Mesenchymal stem cell (in vitro differentiated cells and primary cell): ENCODE results near the gene NRARP.

Source experiments
- DNase-seq: peaks from one replicate; pipeline ENCODE4 v3.0.0-alpha.2; 2013
- H2AFZ ChIP-seq: one replicate; pipeline ENCODE4 v1.6.1; 2013; ENCODE audit warnings: low read depth, mild to moderate bottlenecking, control low read depth, inconsistent platforms, low read length, moderate library complexity
- H2AK5ac ChIP-seq: 2 replicates; pipeline ENCODE4 v1.6.1; 2013; ENCODE audit warnings: low read length, moderate library complexity, mild to moderate bottlenecking, inconsistent platforms; ENCODE audit not compliant: severe bottlenecking
- H2BK120ac ChIP-seq: one replicate; pipeline ENCODE4 v1.6.1; 2013; ENCODE audit warnings: low read depth, mild to moderate bottlenecking, inconsistent platforms, low read length, moderate library complexity
- H2BK12ac ChIP-seq, 2 experiments: one replicate each; pipeline ENCODE4 v1.6.1; 2013; ENCODE audit warnings: inconsistent platforms in 2 of 2, low read length in 2 of 2, mild to moderate bottlenecking in 2 of 2, moderate library complexity in 2 of 2, control low read depth in 1 of 2
- H2BK15ac ChIP-seq: one replicate; pipeline ENCODE4 v1.6.1; 2013; ENCODE audit warnings: mild to moderate bottlenecking, low read depth, inconsistent platforms; ENCODE audit not compliant: poor library complexity, severe bottlenecking
- H2BK5ac ChIP-seq: 2 replicates; pipeline ENCODE4 v1.6.1; 2013; ENCODE audit warnings: low read depth, mild to moderate bottlenecking, low read length, control low read depth, inconsistent platforms; ENCODE audit not compliant: poor library complexity, severe bottlenecking
- H3K14ac ChIP-seq, 2 experiments: one replicate each; pipeline ENCODE4 v1.6.1; 2013; ENCODE audit warnings: inconsistent platforms in 2 of 2, low read length in 2 of 2, control low read depth in 1 of 2, mild to moderate bottlenecking in 1 of 2, moderate library complexity in 1 of 2
- H3K18ac ChIP-seq, 2 experiments: one replicate each; pipeline ENCODE4 v1.6.1; 2013; ENCODE audit warnings: inconsistent platforms in 2 of 2, low read length in 2 of 2, control low read depth in 1 of 2, low read depth in 1 of 2, mild to moderate bottlenecking in 1 of 2
- H3K23ac ChIP-seq, 2 experiments: one replicate each; pipeline ENCODE4 v1.6.1; 2013; ENCODE audit warnings: inconsistent platforms in 2 of 2, low read length in 2 of 2, mild to moderate bottlenecking in 2 of 2, moderate library complexity in 2 of 2, control low read depth in 1 of 2
- H3K27ac ChIP-seq: 2 replicates; pipeline ENCODE4 v1.5.1; 2013; ENCODE audit warnings: mild to moderate bottlenecking, moderate library complexity, low read length, control low read depth, inconsistent platforms; ENCODE audit not compliant: poor library complexity, severe bottlenecking
- H3K27me3 ChIP-seq, 2 experiments: 2 replicates each; pipeline versions ENCODE4 v1.6.1 to v1.7.0; 2013; ENCODE audit warnings: low read length in 2 of 2, mild to moderate bottlenecking in 2 of 2, moderate library complexity in 2 of 2, control low read depth in 1 of 2, inconsistent platforms in 1 of 2; ENCODE audit not compliant: control insufficient read depth in 1 of 2, insufficient read depth in 1 of 2
- H3K36me3 ChIP-seq, 2 experiments: 2 replicates each; pipeline versions ENCODE4 v1.6.1 to v1.7.0; 2013; ENCODE audit warnings: low read length in 2 of 2, control low read depth in 1 of 2, inconsistent platforms in 1 of 2, low read depth in 1 of 2, mild to moderate bottlenecking in 1 of 2; ENCODE audit not compliant: insufficient read depth in 2 of 2, control insufficient read depth in 1 of 2
- H3K4ac ChIP-seq, 2 experiments: one replicate each; pipeline ENCODE4 v1.6.1; 2013; ENCODE audit warnings: inconsistent platforms in 2 of 2, low read length in 2 of 2, mild to moderate bottlenecking in 2 of 2, moderate library complexity in 2 of 2, control low read depth in 1 of 2, low read depth in 1 of 2
- H3K4me1 ChIP-seq: 2 replicates; pipeline ENCODE4 v1.6.1; 2013; ENCODE audit warnings: low read depth, low read length, control low read depth; ENCODE audit not compliant: control insufficient read depth, insufficient read depth
- H3K4me2 ChIP-seq: 2 replicates; pipeline ENCODE4 v1.6.1; 2013; ENCODE audit warnings: low read length, mild to moderate bottlenecking, inconsistent platforms; ENCODE audit not compliant: poor library complexity, severe bottlenecking
- H3K4me3 ChIP-seq, 2 experiments: 2 replicates each; pipeline versions ENCODE4 v1.5.1 to v1.7.0; 2013; ENCODE audit warnings: low read length in 2 of 2, mild to moderate bottlenecking in 2 of 2, control low read depth in 1 of 2, low read depth in 1 of 2; ENCODE audit not compliant: insufficient read depth in 1 of 2
- H3K79me1 ChIP-seq: replicated peaks from 2 replicates; pipeline ENCODE4 v1.6.1; 2013; ENCODE audit warnings: mild to moderate bottlenecking, control low read depth, low read length, inconsistent platforms; ENCODE audit not compliant: poor library complexity, severe bottlenecking
- H3K9ac ChIP-seq: 2 replicates; pipeline ENCODE4 v1.7.0; 2013; ENCODE audit warnings: mild to moderate bottlenecking, low read length, moderate library complexity
- H3K9me3 ChIP-seq: 2 replicates; pipeline ENCODE4 v1.7.0; 2013; ENCODE audit warnings: mild to moderate bottlenecking, low read length; ENCODE audit not compliant: control insufficient read depth
- H4K8ac ChIP-seq: one replicate; pipeline ENCODE4 v1.6.1; 2013; ENCODE audit warnings: inconsistent platforms, mild to moderate bottlenecking, low read length, moderate library complexity
- H4K91ac ChIP-seq: one replicate; pipeline ENCODE4 v1.6.1; 2013; ENCODE audit warnings: mild to moderate bottlenecking, low read length, inconsistent platforms
- WGBS: methylation state at CpG from one replicate; pipeline ENCODE4 v1.1.7; 2013; ENCODE audit warnings: mixed read lengths; 5-methylcytosine and 5-hydroxymethylcytosine counted together

Gene NRARP

DNA sequence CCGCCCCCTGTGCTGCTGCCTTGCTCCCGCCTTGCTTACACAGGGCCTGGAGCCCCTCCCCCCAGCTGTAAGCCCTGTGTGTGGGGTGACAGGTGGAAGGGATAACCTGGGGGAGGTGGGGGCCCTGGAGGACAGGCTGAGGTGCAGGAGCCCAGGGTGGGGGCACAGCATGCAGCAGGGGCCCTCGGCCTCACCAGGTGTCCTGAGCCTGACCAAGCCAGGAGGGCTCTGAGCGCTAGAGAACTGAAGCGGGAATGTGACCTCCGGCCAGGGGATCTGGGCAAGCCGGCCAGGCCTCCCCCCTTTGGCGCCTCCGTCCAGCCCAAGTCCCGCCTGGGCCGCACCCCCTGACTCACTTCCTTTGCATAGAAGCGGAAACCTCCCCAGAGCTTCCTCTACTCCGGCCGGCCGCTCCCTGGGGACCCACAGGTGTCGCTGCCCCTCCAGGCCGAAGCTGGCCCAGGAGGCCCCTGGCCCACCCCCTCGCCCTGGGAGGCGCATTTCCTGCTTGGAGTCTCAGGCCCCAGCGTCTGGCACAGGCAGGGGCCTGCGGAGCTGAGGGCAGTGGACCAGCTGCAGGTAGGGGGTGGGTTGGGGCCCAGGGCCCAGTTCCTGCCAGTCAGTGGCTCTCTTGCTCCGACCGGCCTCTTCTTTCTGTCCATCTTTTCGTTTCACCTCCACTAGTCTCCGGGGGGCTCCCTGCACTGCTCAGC, 24.6 kb downstream of the NRARP start, which contains the start of gene TOR4A:
Gene TOR4A (plus strand): TSS at position 398 of the 713 bp plus-strand sequence. CDS start 964 bp downstream, outside the sequence.
- Histone ChIP-seq H3K9me3 (no peaks in the 10 kb centered on the region), H2BK120ac (peak within 1 kb of the TSS; percentile 98), H2BK15ac (peak within 1 kb of the TSS; percentile 100), H2AK5ac (peak within 1 kb of the TSS; percentile 55), H3K36me3 (peaks cover 12 to 62% of the 10 kb centered on the region in 2 experiments), H2BK12ac (peak within 1 kb of the TSS; percentile 95 to 97), H3K9ac (peak within 1 kb of the TSS; percentile 41), H3K79me1 (peaks cover 39% of the 10 kb centered on the region), H3K27ac (peak within 1 kb of the TSS; percentile 84), H2AFZ (no peak within 1 kb of the TSS), H3K23ac (peak within 1 kb of the TSS; percentile 51 to 82), H3K4me1 (peaks cover 70% of the 10 kb centered on the region), H3K14ac (peak within 1 kb of the TSS in 1 of 2 experiments; percentile 90), H3K27me3 (peaks cover 0 to 41% of the 10 kb centered on the region in 2 experiments), H4K91ac (peak within 1 kb of the TSS; percentile 99), H2BK5ac (peak within 1 kb of the TSS; percentile 37), H3K4me2 (peak within 1 kb of the TSS; percentile 80), H4K8ac (peak within 1 kb of the TSS; percentile 94), H3K18ac (peak within 1 kb of the TSS; percentile 88 to 98), H3K4ac (peak within 1 kb of the TSS; percentile 95 to 97), H3K4me3 (peak within 1 kb of the TSS; percentile 63 to 70)
- DNase-seq = peak; percentile 93
- WGBS = under 1% methylated on average over 22 of the region's 25 CpGs

- H2BK12ac ChIP-seq = peak overlapping the region; percentile 95 to 97
- H3K36me3 ChIP-seq = peaks cover 19 to 68% of the 10 kb centered on the region in 2 experiments
- peak overlapping the region; percentile 98 for H2BK120ac ChIP-seq
- peak overlapping the region; percentile 84 for H3K27ac ChIP-seq
- no peak overlapping the region for H3K23ac ChIP-seq
- peak overlapping the region in 1 of 2 experiments; percentile 70 for H3K4me3 ChIP-seq
- no peaks in the 10 kb centered on the region for H3K9me3 ChIP-seq
- H4K91ac ChIP-seq = peak overlapping the region; percentile 99
- peaks cover 42% of the 10 kb centered on the region for H3K79me1 ChIP-seq
- no peak overlapping the region for H2AFZ ChIP-seq
- H3K4me2 ChIP-seq = peak overlapping the region; percentile 80
- peak overlapping the region; percentile 55 for H2AK5ac ChIP-seq
- DNase-seq = peak; percentile 81
- H3K27me3 ChIP-seq = peaks cover 0 to 37% of the 10 kb centered on the region in 2 experiments
- peaks cover 65% of the 10 kb centered on the region for H3K4me1 ChIP-seq
- peak overlapping the region; percentile 94 for H4K8ac ChIP-seq
- H3K9ac ChIP-seq = peak overlapping the region; percentile 41
- peak overlapping the region; percentile 85 to 97 for H3K4ac ChIP-seq
- peak overlapping the region; percentile 88 to 98 for H3K18ac ChIP-seq
- H2BK5ac ChIP-seq = no peak overlapping the region
- peak overlapping the region in 1 of 2 experiments; percentile 47 for H3K14ac ChIP-seq
- peak overlapping the region; percentile 100 for H2BK15ac ChIP-seq
- 49% methylated on average over 28 of the region's 30 CpGs for WGBS
Measured at GRCh38 chr9:137276473-137277328, 25.4 kb downstream of the NRARP start.

DNA sequence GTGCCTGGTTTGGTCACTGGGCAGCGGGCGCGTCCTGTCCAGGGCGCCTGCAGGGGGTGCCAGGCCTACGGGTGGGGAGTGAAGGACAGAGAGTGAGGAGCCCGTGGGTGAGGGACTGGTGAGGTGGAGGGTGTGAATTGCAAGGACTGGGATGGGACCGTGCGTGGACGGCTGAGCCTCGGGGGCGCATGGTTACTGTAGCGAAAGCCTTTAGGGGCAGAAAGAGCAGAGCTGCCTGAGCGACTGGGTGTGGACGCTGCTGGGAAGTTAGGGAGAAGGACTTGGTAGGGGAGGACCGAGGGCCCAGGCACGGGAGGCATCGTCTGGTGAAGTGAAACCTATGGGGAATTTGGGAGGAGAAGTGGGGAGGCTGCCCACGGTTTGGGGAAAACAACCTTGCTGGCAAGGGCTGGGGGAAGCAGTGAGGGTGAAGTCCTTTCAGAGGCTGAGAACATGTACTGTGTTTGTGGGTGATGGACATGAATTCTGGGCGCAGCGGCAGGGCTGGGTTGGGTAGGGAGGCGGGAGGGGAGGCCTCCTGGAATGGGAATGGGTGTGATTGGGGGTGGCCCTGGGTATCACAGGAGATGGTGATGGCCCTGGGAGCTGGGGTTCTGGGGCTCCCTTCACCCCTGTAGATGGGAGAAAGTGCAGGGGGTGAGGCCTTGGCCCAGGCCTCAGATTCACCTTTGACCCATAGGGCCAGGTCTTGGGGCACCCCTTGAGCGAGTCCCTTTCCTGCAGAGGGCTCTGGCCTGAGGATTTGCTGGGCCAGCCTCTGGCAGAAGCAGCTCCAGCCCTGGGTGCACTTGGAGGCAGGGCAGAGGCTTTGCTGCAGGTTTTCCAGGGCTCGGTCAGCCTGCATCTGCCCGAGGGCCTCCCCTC, 26.2 kb downstream of the NRARP start:
- Histone ChIP-seq H3K36me3 (peaks cover 25 to 67% of the 10 kb centered on the region in 2 experiments), H2BK15ac (peak overlapping the region; percentile 100), H2BK5ac (peak overlapping the region; percentile 36), H3K4me2 (no peak overlapping the region), H3K9ac (no peak overlapping the region), H3K27me3 (peaks cover 0 to 29% of the 10 kb centered on the region in 2 experiments), H3K4me3 (no peak overlapping the region), H2BK120ac (peak overlapping the region; percentile 95), H4K8ac (peak overlapping the region; percentile 66), H2BK12ac (peak overlapping the region; percentile 95 to 97), H2AFZ (no peak overlapping the region), H3K79me1 (peaks cover 42% of the 10 kb centered on the region), H3K14ac (peak overlapping the region in 1 of 2 experiments; percentile 87), H3K4me1 (peaks cover 59% of the 10 kb centered on the region), H4K91ac (peak overlapping the region; percentile 99), H3K4ac (peak overlapping the region; percentile 45 to 97), H3K27ac (no peak overlapping the region), H2AK5ac (no peak overlapping the region), H3K18ac (peak overlapping the region; percentile 88 to 98), H3K9me3 (no peaks in the 10 kb centered on the region), H3K23ac (no peak overlapping the region)
- WGBS = 90% methylated on average over 24 of the region's 24 CpGs
- no peak for DNase-seq
